Measurements from ENCODE around the gene SASH3. TPM values are rescaled to one million over a fixed set of nuclear protein-coding genes. Genes with fewer than 3 reads are reported as not detected.

SASH3 gene
- polyA plus RNA-seq, 1 of the 3 experiments (the other 2 are of a cell fraction) = not detected

DNA sequence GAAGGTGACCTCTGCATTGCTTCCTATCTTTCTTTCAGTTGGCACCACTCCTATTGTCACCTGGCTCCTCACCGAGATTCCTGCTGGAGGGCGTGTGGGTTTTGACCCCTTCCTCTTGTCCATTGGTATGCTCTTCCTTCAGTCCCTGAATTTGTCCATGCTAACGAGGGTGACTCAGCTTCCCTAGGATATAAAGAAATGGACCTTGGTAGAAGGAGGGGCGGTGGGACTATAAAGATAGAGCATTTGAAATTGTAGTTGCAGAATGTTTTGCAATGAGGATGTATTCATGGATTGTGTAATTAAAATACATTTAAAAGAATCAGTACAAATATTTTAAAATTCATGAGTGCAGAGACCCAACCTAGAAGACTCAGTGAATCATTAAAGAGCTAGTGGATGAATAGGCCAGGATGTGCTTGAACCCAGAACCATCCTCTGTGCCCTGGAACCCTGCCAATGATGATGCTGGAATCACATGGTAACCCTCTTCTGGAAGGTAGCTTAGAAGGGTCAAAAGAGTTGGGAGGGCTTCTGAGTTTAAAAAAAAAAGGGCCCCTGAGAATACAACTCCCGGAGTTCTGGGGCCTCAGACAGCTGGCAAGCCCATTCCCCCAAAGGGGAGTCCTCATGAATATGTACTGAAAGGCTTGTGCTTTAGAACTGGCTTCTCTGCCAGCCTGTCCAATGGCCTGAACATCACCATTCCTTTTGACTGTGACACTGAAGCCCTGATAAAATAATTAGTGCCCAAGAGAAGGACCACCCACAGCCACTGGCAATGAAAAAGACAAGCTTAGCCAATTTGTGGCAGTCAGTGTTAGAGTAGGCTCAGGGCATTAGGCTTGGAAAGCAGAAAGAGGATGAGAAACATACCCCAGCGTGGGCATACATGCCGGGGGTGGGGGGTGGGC is 32.9 kb upstream of the SASH3 start:
- ChIA-PET CTCF (interaction anchor here (0.6 to 1.1 kb wide), 5 partner anchors 20 to 92 kb away, joined by 3 to 4 read pairs (median 3); partner anchors contain the start of gene APLN), POLR2A (no interaction called here)
- no peaks in the 10 kb centered on the region for H3K79me2 ChIP-seq (ENCODE audit: insufficient read depth)

DNA sequence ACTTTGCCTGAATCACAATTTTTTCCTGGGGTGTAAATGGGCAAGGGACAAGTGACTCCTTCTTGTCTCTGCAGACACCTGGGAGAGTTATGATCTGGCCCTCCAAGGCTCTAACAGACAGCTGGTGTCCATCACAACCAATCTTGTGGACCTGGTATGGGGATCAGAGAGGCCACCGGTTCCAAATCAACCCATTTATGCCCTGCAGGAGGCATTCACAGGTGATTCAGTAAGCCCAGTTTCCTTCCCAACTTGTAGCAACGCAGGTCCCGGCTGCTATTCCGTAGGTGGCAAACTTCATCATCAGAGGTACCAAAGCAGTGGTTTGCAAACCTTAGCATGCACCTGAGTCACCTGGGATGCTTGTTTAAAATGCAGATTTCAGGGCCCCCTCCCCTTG is 32.2 kb upstream of the SASH3 start:
- H3K9ac ChIP-seq = no peak overlapping the region
- no peak for DNase-seq
- H3K27me3 ChIP-seq (ENCODE audit: insufficient read depth) = peaks cover 38% of the 10 kb centered on the region; the same call in 1 of the 2 replicates
- ChIA-PET POLR2A (no interaction called here), CTCF (interaction anchor here (1.0 kb wide), 1 partner anchor 93 kb away, joined by 3 read pairs; the partner anchor contains the start of gene APLN)
- H2AFZ ChIP-seq (ENCODE audit: low read depth) = no peak overlapping the region
- H3K27ac ChIP-seq (ENCODE audit: low read depth in 2 of 2, low read length in 1 of 2) = no peak overlapping the region
- no peaks in the 10 kb centered on the region; a peak in 1 of 4 replicates for H3K4me1 ChIP-seq (ENCODE audit: control insufficient read depth in 1 of 2, insufficient read depth in 2 of 2, low read depth in 1 of 2, low read length in 1 of 2)
- WGBS (ENCODE audit: low lambda C conversion rate) = 46% methylated on average over 4 of the region's 4 CpGs
- TF ChIP-seq GATA2 (CRISPR knock-in tag; IDR thresholded peaks at IDR 0.05) (no peak), NRF1 (IDR thresholded peaks at IDR 0.05; ENCODE audit: low read depth, low read length) (no peak), SIN3A (IDR thresholded peaks at IDR 0.05; ENCODE audit: borderline replicate concordance, low read depth, low read length) (no peak), CHD2 (IDR thresholded peaks at IDR 0.05; ENCODE audit: low read length, partially characterized antibody) (no peak), GABPA (IDR thresholded peaks at IDR 0.05; ENCODE audit: low read depth) (no peak), TAF1 (IDR thresholded peaks at IDR 0.05; ENCODE audit: borderline replicate concordance, low read depth, low read length) (no peak), FOXM1 (IDR thresholded peaks at IDR 0.05; ENCODE audit: low read depth) (no peak), MXI1 (IDR thresholded peaks at IDR 0.05; ENCODE audit: low read depth, low read length) (no peak)
- TF ChIP-seq, protein P1, sequence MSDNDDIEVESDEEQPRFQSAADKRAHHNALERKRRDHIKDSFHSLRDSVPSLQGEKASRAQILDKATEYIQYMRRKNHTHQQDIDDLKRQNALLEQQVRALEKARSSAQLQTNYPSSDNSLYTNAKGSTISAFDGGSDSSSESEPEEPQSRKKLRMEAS (IDR thresholded peaks at IDR 0.05; ENCODE audit: low read depth) = no peak
- TF ChIP-seq, protein P2, sequence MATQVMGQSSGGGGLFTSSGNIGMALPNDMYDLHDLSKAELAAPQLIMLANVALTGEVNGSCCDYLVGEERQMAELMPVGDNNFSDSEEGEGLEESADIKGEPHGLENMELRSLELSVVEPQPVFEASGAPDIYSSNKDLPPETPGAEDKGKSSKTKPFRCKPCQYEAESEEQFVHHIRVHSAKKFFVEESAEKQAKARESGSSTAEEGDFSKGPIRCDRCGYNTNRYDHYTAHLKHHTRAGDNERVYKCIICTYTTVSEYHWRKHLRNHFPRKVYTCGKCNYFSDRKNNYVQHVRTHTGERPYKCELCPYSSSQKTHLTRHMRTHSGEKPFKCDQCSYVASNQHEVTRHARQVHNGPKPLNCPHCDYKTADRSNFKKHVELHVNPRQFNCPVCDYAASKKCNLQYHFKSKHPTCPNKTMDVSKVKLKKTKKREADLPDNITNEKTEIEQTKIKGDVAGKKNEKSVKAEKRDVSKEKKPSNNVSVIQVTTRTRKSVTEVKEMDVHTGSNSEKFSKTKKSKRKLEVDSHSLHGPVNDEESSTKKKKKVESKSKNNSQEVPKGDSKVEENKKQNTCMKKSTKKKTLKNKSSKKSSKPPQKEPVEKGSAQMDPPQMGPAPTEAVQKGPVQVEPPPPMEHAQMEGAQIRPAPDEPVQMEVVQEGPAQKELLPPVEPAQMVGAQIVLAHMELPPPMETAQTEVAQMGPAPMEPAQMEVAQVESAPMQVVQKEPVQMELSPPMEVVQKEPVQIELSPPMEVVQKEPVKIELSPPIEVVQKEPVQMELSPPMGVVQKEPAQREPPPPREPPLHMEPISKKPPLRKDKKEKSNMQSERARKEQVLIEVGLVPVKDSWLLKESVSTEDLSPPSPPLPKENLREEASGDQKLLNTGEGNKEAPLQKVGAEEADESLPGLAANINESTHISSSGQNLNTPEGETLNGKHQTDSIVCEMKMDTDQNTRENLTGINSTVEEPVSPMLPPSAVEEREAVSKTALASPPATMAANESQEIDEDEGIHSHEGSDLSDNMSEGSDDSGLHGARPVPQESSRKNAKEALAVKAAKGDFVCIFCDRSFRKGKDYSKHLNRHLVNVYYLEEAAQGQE (IDR thresholded peaks at IDR 0.05; ENCODE audit: low read depth, low read length) = no peak
- TF ChIP-seq, protein P3, sequence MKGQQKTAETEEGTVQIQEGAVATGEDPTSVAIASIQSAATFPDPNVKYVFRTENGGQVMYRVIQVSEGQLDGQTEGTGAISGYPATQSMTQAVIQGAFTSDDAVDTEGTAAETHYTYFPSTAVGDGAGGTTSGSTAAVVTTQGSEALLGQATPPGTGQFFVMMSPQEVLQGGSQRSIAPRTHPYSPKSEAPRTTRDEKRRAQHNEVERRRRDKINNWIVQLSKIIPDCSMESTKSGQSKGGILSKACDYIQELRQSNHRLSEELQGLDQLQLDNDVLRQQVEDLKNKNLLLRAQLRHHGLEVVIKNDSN (IDR thresholded peaks at IDR 0.05; ENCODE audit: borderline replicate concordance, low read depth) = no peak
- H3K9me2 ChIP-seq = no peaks in the 10 kb centered on the region
- H4K20me1 ChIP-seq (ENCODE audit: insufficient read depth) = no peaks in the 10 kb centered on the region
- no peaks in the 10 kb centered on the region for H3K36me3 ChIP-seq (replicated peaks in 1 of 2; ENCODE audit: control insufficient read depth in 1 of 2, insufficient read depth in 2 of 2, low read length in 1 of 2)
- H3F3A ChIP-seq (replicated peaks; ENCODE audit: insufficient read depth) = no peaks in the 10 kb centered on the region
- no peaks in the 10 kb centered on the region for H3K9me3 ChIP-seq
- H3K4me3 ChIP-seq (ENCODE audit: low read depth in 2 of 2, low read length in 1 of 2) = no peak overlapping the region
- H3K4me2 ChIP-seq = no peak overlapping the region
- H3K79me2 ChIP-seq (ENCODE audit: insufficient read depth) = no peaks in the 10 kb centered on the region

More for the DNA sequence above, 32.9 kb upstream of the SASH3 start:
- H4K20me1 ChIP-seq (ENCODE audit: insufficient read depth) = no peaks in the 10 kb centered on the region
- H3K36me3 ChIP-seq (replicated peaks in 1 of 2; ENCODE audit: control insufficient read depth in 1 of 2, insufficient read depth in 2 of 2, low read length in 1 of 2) = no peaks in the 10 kb centered on the region
- H2AFZ ChIP-seq (ENCODE audit: low read depth) = no peak overlapping the region
- no peaks in the 10 kb centered on the region for H3K9me2 ChIP-seq
- no peaks in the 10 kb centered on the region for H3K9me3 ChIP-seq
- no peaks in the 10 kb centered on the region; a peak in 1 of 4 replicates for H3K4me1 ChIP-seq (ENCODE audit: control insufficient read depth in 1 of 2, insufficient read depth in 2 of 2, low read depth in 1 of 2, low read length in 1 of 2)
- H3F3A ChIP-seq (replicated peaks; ENCODE audit: insufficient read depth) = no peaks in the 10 kb centered on the region
- 37% methylated on average over 7 of the region's 7 CpGs for WGBS (ENCODE audit: low lambda C conversion rate)
- H3K27me3 ChIP-seq (ENCODE audit: insufficient read depth) = peaks cover 36% of the 10 kb centered on the region; the same call in 1 of the 2 replicates
- TF ChIP-seq TCF12 (IDR thresholded peaks at IDR 0.05) = no peak
- TF ChIP-seq, protein P4, sequence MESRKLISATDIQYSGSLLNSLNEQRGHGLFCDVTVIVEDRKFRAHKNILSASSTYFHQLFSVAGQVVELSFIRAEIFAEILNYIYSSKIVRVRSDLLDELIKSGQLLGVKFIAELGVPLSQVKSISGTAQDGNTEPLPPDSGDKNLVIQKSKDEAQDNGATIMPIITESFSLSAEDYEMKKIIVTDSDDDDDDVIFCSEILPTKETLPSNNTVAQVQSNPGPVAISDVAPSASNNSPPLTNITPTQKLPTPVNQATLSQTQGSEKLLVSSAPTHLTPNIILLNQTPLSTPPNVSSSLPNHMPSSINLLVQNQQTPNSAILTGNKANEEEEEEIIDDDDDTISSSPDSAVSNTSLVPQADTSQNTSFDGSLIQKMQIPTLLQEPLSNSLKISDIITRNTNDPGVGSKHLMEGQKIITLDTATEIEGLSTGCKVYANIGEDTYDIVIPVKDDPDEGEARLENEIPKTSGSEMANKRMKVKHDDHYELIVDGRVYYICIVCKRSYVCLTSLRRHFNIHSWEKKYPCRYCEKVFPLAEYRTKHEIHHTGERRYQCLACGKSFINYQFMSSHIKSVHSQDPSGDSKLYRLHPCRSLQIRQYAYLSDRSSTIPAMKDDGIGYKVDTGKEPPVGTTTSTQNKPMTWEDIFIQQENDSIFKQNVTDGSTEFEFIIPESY (IDR thresholded peaks at IDR 0.05; ENCODE audit: borderline replicate concordance, low read depth) = no peak
- H3K4me3 ChIP-seq (ENCODE audit: low read depth in 2 of 2, low read length in 1 of 2) = no peak overlapping the region
- H3K4me2 ChIP-seq = no peak overlapping the region
- no peak overlapping the region for H3K27ac ChIP-seq (ENCODE audit: low read depth in 2 of 2, low read length in 1 of 2)
- no peak overlapping the region for H3K9ac ChIP-seq
- no peak for DNase-seq
